GM21737 (cell line): Measurements from ENCODE around the gene AGTR1.
"Not testable (repeated sequence)": the region's sequence is repeated elsewhere in the genome, so short reads cannot be mapped to it uniquely, and the experiment has no call there.

ENCODE experiments used
- ATAC-seq: cut with Tn5 transposase; IDR thresholded peaks from one replicate; pipeline ENCODE4 v1.9.1; 2021; ENCODE audit warnings: mild to moderate bottlenecking, moderate library complexity; ENCODE audit not compliant: unreplicated experiment

Gene AGTR1

GRCh38 chr3:148717885-148718561 lies 20.3 kb downstream of the AGTR1 start:
- no peak for ATAC-seq

- no peak for ATAC-seq
These were observed 21.5 kb downstream of the AGTR1 start for GRCh38 chr3:148718982-148719862.

- ATAC-seq: no peak
These were observed 23.2 kb downstream of the AGTR1 start for GRCh38 chr3:148720873-148721272.

DNA sequence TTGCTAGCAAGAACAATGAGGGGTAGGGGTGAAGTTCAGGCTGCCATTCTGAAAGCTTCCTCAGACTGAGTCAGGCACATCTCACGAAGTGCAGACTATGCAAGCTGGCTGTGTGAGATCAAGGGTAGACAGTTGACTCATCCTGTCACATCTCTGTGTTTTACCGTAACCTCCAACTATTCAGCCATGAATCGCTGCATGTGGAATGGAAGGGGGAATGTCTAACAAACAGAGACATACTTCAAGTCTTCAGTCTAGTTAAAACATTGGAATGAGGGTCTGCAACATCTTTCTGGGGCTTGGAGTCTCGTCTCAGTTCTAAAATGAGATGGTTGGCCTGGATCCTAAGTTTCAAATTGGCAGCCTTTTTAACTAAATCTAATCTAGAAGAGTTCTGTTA lies 25.9 kb downstream of the AGTR1 start:
- no peak for ATAC-seq

DNA sequence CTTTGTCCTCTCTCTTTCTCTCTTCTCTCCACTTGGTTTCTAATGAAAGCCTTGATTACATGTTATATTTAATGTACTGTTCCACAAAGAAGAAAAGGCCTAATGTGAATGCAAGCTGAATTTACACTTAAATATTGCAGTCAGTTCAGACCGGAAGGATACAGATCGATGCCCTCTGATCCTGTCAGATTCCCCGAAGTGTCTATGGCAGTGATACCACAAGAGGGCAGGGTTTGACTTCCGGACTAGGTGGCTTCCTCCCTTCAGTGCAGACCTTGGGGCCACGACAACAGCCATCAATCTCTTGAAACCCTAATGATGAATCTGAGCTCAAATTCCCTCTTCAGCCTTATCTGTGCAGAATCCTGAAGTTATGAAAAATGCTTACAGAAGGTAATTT lies 29.5 kb downstream of the AGTR1 start:
- peak; percentile 82 for ATAC-seq

- no peak for ATAC-seq
These were observed 31.1 kb downstream of the AGTR1 start for GRCh38 chr3:148728753-148729152.

GRCh38 chr3:148729476-148730055 lies 31.9 kb downstream of the AGTR1 start:
- ATAC-seq: no peak

DNA sequence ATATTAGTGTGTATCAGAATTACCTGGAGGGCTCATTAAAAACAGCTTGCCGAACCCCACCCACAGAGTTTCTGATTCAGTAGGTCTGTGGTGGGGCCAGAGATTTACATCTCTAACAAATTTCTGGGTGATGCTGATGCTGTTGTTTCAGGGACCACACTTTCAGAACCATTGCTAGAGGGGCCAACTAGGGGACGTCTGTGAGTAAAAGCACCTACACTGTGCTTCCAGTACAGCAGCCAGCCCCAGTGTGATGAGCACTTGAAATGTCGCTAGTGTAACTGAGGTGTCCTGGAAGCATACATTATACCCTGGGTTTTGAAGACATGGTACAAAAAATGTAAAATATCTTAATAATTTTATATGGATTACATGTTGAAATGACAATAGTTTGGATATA lies 33.0 kb downstream of the AGTR1 start:
- no peak for ATAC-seq

DNA sequence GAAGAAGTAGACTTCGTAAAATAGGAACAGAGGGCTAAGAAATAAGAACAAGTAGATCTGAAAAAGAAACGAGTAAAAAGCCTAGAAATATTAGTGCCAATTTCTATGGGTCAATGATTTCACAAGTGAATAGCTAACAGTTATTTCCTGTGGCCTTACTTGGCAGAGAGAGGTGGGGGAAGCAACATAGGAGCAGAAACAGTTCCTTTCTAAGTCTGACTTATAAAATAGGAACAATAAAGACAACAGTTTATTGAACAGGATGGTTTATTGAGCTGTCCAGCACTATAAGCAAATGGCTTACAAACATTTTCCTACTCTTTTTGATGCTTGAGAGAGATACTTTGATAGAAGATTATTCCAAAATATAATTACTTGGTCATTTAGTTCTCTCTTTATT lies 37.9 kb downstream of the AGTR1 start:
- no peak for ATAC-seq

DNA sequence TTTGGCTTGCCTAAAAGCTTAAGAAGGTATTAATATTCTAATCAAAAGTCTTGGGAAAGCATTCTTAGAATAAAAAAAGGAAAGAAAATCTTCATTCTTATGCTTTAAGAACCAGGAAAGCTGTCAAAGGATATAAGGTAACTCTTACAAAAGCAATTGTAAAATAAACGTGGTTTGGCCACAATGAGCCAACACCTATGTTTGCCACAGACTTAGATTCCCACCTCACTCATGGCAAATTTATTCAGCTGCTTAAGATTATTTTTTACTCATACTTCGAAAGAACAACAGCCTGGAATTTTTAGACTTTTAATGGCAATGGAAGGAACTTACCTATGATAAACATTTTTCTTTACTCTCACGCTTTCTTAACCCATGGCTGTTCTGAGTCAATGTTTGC lies 38.4 kb downstream of the AGTR1 start:
- no peak for ATAC-seq

GRCh38 chr3:148737104-148737530 lies 39.4 kb downstream of the AGTR1 start:
- no peak for ATAC-seq

DNA sequence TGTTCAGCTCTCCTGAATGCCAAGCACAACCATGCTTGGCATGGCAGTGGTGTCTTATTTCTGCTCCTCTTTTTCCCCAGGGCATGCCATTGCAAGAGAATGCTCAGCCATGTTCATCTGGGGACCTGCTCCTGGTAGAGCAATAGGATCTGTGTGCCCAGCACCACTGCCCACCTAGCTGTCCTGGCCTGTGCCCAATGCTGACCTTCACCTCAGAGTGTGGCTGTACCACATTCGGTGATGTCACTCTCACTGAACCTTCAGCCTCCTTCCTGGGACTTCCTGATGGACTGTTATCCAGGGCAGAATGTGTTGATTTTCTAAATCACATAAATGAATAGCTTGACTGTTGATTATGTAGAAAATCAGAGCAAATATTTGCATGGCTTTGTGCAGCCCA lies 42.0 kb downstream of the AGTR1 start:
- ATAC-seq: no peak

GRCh38 chr3:148740291-148740690 lies 42.6 kb downstream of the AGTR1 start:
- ATAC-seq: no peak

- ATAC-seq: no peak
These were observed 43.5 kb downstream of the AGTR1 start for GRCh38 chr3:148741219-148741618.

- ATAC-seq: no peak
These were observed 44.4 kb downstream of the AGTR1 start for GRCh38 chr3:148742118-148742517.

DNA sequence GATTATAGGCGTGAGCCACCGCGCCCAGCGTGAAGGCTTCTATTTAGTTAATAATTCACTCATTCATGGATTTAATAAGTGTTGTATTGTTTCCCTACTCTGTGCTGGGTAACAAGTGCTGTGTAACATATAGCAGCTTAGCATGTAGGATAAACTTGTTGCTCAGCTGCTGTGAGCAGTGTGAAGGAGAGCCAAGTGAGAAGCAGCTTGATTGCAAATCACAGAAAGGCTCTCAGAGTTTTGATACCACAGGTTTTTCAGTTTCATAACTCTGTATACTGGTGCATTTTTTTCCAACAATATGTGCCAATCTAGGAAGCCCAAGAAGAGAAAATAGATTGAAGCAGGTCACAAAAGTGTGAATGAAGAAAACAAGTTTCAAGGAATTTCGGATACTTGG lies 48.4 kb downstream of the AGTR1 start:
- no peak for ATAC-seq

DNA sequence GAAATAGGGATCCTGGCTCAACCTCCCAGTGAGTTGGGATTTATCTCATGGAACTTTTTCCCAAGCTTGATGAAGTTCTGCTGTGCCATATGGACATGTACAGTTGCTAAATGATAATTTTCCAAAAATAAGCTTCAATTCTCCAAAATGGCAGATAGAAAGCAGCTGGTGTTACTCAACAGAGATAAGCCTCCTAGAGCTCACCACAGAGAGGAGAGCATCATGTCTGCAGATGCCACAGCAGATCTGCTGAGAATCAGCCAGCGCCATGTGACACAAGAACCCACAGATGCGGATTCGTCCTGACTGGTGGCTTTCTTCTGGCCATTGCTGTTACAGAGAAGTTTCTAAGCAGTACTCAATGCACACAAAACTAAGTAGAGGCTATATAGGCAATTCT lies 50.6 kb downstream of the AGTR1 start:
- no peak for ATAC-seq

- ATAC-seq: no peak
These were observed 52.6 kb downstream of the AGTR1 start for GRCh38 chr3:148750296-148750695.

GRCh38 chr3:148751461-148751860 lies 53.8 kb downstream of the AGTR1 start:
- ATAC-seq: no peak

DNA sequence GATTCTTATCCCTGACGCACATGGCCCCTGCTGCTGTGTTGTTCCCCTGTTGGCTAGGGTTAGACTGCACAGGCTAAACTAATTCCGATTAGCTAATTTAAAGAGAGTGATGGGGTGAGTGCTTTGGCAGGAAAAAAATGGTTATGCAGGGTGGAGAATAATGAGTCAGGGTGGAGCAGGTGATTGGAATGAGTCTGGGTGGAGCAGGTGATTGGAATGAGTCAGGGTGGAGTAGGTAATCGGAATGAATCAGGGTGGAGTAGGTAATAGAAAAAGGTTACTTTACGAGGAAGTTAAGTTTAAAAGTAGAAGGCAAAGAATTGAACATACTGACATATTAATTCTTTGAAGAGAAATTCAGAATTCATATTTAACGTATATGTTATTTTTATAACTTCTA lies 55.7 kb downstream of the AGTR1 start:
- not testable (repeated sequence) for ATAC-seq

- ATAC-seq: no peak
These were observed 57.9 kb downstream of the AGTR1 start for GRCh38 chr3:148755570-148755969.

DNA sequence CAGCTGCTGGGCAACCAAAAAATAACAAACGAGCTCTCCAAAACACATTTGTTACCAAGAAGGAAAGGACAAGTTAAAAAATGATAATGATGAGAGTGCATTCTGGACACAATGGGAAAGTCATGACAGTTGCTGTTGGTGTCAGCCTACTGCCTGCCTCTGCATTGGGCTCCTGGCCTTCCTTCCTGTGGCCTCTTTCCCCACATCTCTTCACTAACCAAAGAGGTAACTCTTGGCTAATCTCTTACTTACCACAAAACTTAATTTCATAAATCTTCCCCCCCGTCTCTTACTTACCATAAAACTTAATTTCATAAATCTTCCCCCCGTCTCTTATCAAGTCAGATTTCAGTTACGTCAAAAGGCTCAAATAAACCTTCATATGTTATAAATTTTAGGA lies 58.6 kb downstream of the AGTR1 start:
- no peak for ATAC-seq
